KOPT-K1 (cell line): ENCODE data around the gene ROGDI.

Experiments
- H3K27ac ChIP-seq: fragments of 200-600 bp; sonication (generic); 2 replicates; pipeline ENCODE4 v1.5.1; 2016; ENCODE audit warnings: antibody characterized with exemption, mild to moderate bottlenecking, low read depth, low read length; ENCODE audit not compliant: poor library complexity, severe bottlenecking
- H3K36me3 ChIP-seq: fragments of 200-600 bp; sonication (generic); 2 replicates; pipeline ENCODE4 v1.5.1; 2017; ENCODE audit warnings: antibody characterized with exemption, mild to moderate bottlenecking, low read length, moderate library complexity; ENCODE audit not compliant: insufficient read depth
- H3K9me3 ChIP-seq: fragments of 200-600 bp; sonication (generic); 2 replicates; pipeline ENCODE4 v1.5.1; 2017; ENCODE audit warnings: antibody characterized with exemption, low read length, mild to moderate bottlenecking; ENCODE audit not compliant: insufficient read depth, poor library complexity, severe bottlenecking

ROGDI gene

GRCh38 chr16:4802659-4803287 is 340 bp upstream of the ROGDI start:
- H3K36me3 ChIP-seq = peaks cover 38% of the 10 kb centered on the region
- H3K27ac ChIP-seq = peak overlapping the region; percentile 53
- H3K9me3 ChIP-seq = no peaks in the 10 kb centered on the region

GRCh38 chr16:4801051-4801961 is 1.1 kb downstream of the ROGDI start:
- H3K36me3 ChIP-seq = peaks cover 26% of the 10 kb centered on the region
- H3K27ac ChIP-seq = no peak overlapping the region
- H3K9me3 ChIP-seq = no peaks in the 10 kb centered on the region

GRCh38 chr16:4800290-4801041 is 2.0 kb downstream of the ROGDI start:
- no peaks in the 10 kb centered on the region for H3K9me3 ChIP-seq
- peaks cover 21% of the 10 kb centered on the region for H3K36me3 ChIP-seq
- H3K27ac ChIP-seq = no peak overlapping the region

GRCh38 chr16:4799171-4799855 is 3.1 kb downstream of the ROGDI start:
- no peaks in the 10 kb centered on the region for H3K9me3 ChIP-seq
- H3K36me3 ChIP-seq = peaks cover 9% of the 10 kb centered on the region
- no peak overlapping the region for H3K27ac ChIP-seq

- Histone ChIP-seq H3K27ac (no peak overlapping the region), H3K9me3 (no peaks in the 10 kb centered on the region), H3K36me3 (0 out of 2 replicates have a peak, but pooled peaks cover under 1% of the 10 kb centered on the region)
Measured at GRCh38 chr16:4798456-4798855, 4.0 kb downstream of the ROGDI start.

- Histone ChIP-seq H3K27ac (no peak overlapping the region), H3K36me3 (no peaks in the 10 kb centered on the region), H3K9me3 (no peaks in the 10 kb centered on the region)
Measured at GRCh38 chr16:4797805-4798252, 4.6 kb downstream of the ROGDI start.

GRCh38 chr16:4796982-4797804 is 5.2 kb downstream of the ROGDI start:
- H3K27ac ChIP-seq = no peak overlapping the region
- no peaks in the 10 kb centered on the region for H3K9me3 ChIP-seq
- H3K36me3 ChIP-seq = no peaks in the 10 kb centered on the region

- H3K9me3 ChIP-seq = no peaks in the 10 kb centered on the region
- no peaks in the 10 kb centered on the region for H3K36me3 ChIP-seq
- no peak overlapping the region for H3K27ac ChIP-seq
Measured at GRCh38 chr16:4795828-4796572, 6.4 kb downstream of the ROGDI start.

- no peak within 1 kb of the TSS for H3K27ac ChIP-seq
- no peaks in the 10 kb centered on the region for H3K9me3 ChIP-seq
Measured at GRCh38 chr16:4795181-4795827, 7.1 kb downstream of the ROGDI start, which contains the start of gene SMIM22. TSS of gene SMIM22 (plus strand) at chr16:4795369. CDS start at chr16:4795735, 366 bp downstream.

GRCh38 chr16:4792951-4793513 is 9.4 kb downstream of the ROGDI start:
- H3K27ac ChIP-seq = no peak overlapping the region
- no peaks in the 10 kb centered on the region for H3K9me3 ChIP-seq
- H3K36me3 ChIP-seq = no peaks in the 10 kb centered on the region

More at GRCh38 chr16:4795181-4795827, 7.1 kb downstream of the ROGDI start, which contains the start of gene SMIM22:
- H3K36me3 ChIP-seq = no peaks in the 10 kb centered on the region

GRCh38 chr16:4790871-4791270 is 11.6 kb downstream of the ROGDI start:
- Histone ChIP-seq H3K9me3 (no peaks in the 10 kb centered on the region), H3K27ac (no peak overlapping the region), H3K36me3 (no peaks in the 10 kb centered on the region)

- H3K27ac ChIP-seq = no peak overlapping the region
- H3K9me3 ChIP-seq = no peaks in the 10 kb centered on the region
- no peaks in the 10 kb centered on the region for H3K36me3 ChIP-seq
Measured at GRCh38 chr16:4790261-4790660, 12.2 kb downstream of the ROGDI start.

- no peaks in the 10 kb centered on the region for H3K36me3 ChIP-seq
- no peaks in the 10 kb centered on the region for H3K9me3 ChIP-seq
- H3K27ac ChIP-seq = no peak overlapping the region
Measured at GRCh38 chr16:4788910-4789309, 13.5 kb downstream of the ROGDI start.
